Suprapubic skin (tissue), 4 donors: ENCODE measurements around the gene PTPRJ. TPM values are rescaled to one million over a fixed set of nuclear protein-coding genes. Genes with fewer than 3 reads are reported as not detected.
A peak's percentile ranks its signal among the peaks of the same experiment; 100 is the strongest.

Experiments used
- DNase-seq, 2 donors: peaks; one replicate each; pipeline ENCODE4 v3.0.0-alpha.2; 2019; ENCODE audit warnings: low spot score in 2 of 2
- H3K27ac ChIP-seq: fragments of 200-600 bp; sonication (generic); one replicate; pipeline ENCODE4 v1.5.1; 2019
- H3K27me3 ChIP-seq: fragments of 200-600 bp; sonication (generic); one replicate; pipeline ENCODE4 v1.5.1; 2019
- H3K36me3 ChIP-seq: fragments of 200-600 bp; sonication (generic); one replicate; pipeline ENCODE4 v1.5.1; 2019
- H3K4me1 ChIP-seq: fragments of 200-600 bp; sonication (generic); one replicate; pipeline ENCODE4 v1.5.1; 2019
- H3K4me3 ChIP-seq: fragments of 200-600 bp; sonication (generic); one replicate; pipeline ENCODE4 v1.5.1; 2019; ENCODE audit warnings: mild to moderate bottlenecking
- H3K9me3 ChIP-seq: fragments of 200-600 bp; sonication (generic); one replicate; pipeline ENCODE4 v1.5.1; 2019
- EP300 ChIP-seq: sonication (generic); formaldehyde crosslinking; IDR thresholded peaks from one replicate; pipeline ENCODE4 v1.6.1; 2017; ENCODE audit warnings: antibody characterized with exemption
- POLR2A ChIP-seq, 2 donors: fragments of 450-650 bp; IDR thresholded peaks; one replicate each; pipeline ENCODE4 v1.6.1; 2017; ENCODE audit warnings: antibody characterized with exemption in 2 of 2, mild to moderate bottlenecking in 2 of 2, moderate library complexity in 2 of 2
- POLR2AphosphoS5 ChIP-seq, 3 donors: sonication (generic); formaldehyde crosslinking; IDR thresholded peaks; one replicate each; pipeline ENCODE4 v1.6.1; 2017; ENCODE audit warnings: antibody characterized with exemption in 3 of 3
- WGBS: methylation state at CpG from one replicate; pipeline ENCODE4 v1.1.5; 2018; 5-methylcytosine and 5-hydroxymethylcytosine counted together
- total RNA-seq, 4 donors: library from RNA; depleted of rRNA; stranded (reverse); fragments of >200 nt; gene quantifications; one replicate each; pipeline ENCODE4 v1.1.0, GENCODE V29; 2016
- TF ChIP-seq, protein P1 (sequence below), 2 donors: fragments of 200-600 bp in 1 of 2; fragments of 450-650 bp in 1 of 2; sonication (generic) in 1 of 2; IDR thresholded peaks; one replicate each; pipeline ENCODE4 v1.5.1; 2016 to 2019; ENCODE audit warnings: antibody characterized with exemption in 2 of 2, mild to moderate bottlenecking in 1 of 2, moderate library complexity in 1 of 2

Gene PTPRJ
- total RNA-seq, 4 donors from 2014 or later: 4.0 to 15.5 (median 13.1) TPM

DNA sequence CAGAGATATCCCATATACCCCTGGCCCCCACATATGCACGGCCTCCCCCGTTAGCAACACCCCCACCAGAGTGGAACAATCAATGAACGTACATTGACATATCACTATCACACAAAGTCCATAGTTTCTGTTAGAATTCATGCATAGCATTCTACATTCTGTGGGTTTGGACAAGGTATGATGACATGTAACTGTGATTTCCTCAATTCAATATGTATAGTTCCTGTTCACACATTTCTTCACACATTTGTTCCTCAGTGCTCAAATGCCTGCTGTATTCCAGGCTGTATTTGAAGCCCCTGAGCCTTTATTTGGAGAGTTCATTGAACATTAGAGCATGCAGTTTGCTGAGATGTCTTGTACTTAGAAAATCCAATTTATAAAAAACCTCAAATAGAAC lies 69.9 kb downstream of the PTPRJ start:
- H3K9me3 ChIP-seq: no peaks in the 10 kb centered on the region
- TF ChIP-seq, protein P1, sequence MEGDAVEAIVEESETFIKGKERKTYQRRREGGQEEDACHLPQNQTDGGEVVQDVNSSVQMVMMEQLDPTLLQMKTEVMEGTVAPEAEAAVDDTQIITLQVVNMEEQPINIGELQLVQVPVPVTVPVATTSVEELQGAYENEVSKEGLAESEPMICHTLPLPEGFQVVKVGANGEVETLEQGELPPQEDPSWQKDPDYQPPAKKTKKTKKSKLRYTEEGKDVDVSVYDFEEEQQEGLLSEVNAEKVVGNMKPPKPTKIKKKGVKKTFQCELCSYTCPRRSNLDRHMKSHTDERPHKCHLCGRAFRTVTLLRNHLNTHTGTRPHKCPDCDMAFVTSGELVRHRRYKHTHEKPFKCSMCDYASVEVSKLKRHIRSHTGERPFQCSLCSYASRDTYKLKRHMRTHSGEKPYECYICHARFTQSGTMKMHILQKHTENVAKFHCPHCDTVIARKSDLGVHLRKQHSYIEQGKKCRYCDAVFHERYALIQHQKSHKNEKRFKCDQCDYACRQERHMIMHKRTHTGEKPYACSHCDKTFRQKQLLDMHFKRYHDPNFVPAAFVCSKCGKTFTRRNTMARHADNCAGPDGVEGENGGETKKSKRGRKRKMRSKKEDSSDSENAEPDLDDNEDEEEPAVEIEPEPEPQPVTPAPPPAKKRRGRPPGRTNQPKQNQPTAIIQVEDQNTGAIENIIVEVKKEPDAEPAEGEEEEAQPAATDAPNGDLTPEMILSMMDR (IDR thresholded peaks at IDR 0.05): no peak
- TF ChIP-seq POLR2AphosphoS5 (IDR thresholded peaks at IDR 0.05) (no peak), EP300 (no peak), POLR2A (IDR thresholded peaks at IDR 0.05) (no peak)
- H3K27ac ChIP-seq: peak overlapping the region; percentile 54
- peaks cover 32% of the 10 kb centered on the region for H3K4me1 ChIP-seq
- no peak overlapping the region for H3K4me3 ChIP-seq
- 49% methylated on average over 3 of the region's 3 CpGs for WGBS
- DNase-seq: no peak
- H3K36me3 ChIP-seq: no peaks in the 10 kb centered on the region
- no peaks in the 10 kb centered on the region for H3K27me3 ChIP-seq

DNA sequence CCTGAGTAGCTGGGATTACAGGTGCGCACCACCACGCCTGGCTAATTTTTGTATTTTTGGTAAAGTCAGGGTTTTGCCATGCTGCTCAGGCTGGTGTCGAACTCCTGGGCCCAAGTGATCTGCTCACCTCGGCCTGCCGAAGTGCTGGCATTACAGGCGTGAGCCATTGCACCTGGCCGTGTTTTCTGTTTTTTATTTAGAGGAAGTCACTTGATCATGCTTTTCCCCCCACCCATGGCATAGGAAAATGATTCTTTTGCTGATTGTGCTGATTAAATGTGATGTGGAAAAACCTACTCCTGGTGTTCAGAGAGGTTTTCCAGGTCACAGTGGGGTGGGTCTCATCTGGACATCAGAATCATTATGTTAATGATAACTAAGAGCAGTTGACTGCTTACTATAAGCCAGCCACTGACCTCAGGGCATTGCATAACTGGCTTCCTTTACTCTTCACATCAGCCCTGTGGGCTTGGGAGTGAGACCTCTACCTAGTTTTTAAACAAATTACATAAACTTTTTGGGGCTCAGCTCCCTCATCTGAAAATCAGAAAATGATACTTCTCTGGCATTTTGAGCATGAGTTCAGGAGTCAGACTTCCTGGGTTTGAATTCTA lies 71.0 kb downstream of the PTPRJ start:
- peaks cover 36% of the 10 kb centered on the region for H3K4me1 ChIP-seq
- H3K27ac ChIP-seq: no peak overlapping the region
- no peaks in the 10 kb centered on the region for H3K9me3 ChIP-seq
- no peaks in the 10 kb centered on the region for H3K27me3 ChIP-seq
- H3K36me3 ChIP-seq: no peaks in the 10 kb centered on the region
- TF ChIP-seq POLR2AphosphoS5 (IDR thresholded peaks at IDR 0.05): no peak
- TF ChIP-seq, protein P1 (IDR thresholded peaks at IDR 0.05): no peak
- TF ChIP-seq POLR2A (IDR thresholded peaks at IDR 0.05): no peak
- no peak for TF ChIP-seq EP300
- no peak for DNase-seq
- WGBS: 93% methylated on average over 7 of the region's 7 CpGs
- H3K4me3 ChIP-seq: no peak overlapping the region

DNA sequence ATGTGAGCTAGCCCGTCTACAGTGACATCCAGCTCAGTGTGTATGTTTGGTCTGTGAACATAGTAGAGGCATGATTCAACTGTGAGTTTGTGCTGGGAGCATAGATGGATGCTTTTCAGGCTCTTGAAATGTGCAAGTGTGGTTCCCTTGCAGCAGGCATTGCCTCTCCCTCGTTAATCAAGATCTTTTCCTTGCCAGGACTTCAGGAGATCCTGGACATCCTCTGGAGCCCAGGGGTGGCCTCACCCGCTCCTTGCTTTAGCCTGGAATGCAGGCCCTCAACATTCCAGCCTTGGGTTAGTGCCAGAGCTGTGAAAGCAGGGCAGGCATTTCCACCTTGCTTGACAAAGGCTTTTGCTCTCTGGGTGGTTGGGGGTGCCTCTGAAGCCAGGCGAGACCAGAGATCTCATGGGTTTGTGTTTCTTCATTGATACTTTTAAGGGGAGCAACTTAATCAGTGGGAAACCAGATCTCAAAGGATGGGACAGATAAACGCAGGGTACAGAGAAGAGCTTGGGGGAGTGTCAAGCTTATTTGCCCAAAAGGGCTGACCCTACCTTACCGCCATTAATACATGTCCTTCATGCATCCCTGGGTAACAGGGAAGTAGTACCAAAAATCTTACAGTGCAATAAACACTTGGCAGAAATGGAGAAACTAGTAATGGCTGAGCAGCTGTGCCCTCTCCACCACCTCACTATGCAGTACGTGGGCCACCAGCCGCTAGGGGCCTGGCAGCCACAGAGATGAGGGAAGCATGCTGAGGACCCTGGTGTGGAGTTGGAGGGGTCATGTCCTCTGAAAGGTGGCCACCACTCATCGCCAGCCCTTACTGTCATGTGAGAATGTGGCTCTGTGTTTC lies 72.1 kb downstream of the PTPRJ start:
- Histone ChIP-seq H3K27ac (no peak overlapping the region), H3K27me3 (no peaks in the 10 kb centered on the region), H3K9me3 (no peaks in the 10 kb centered on the region), H3K4me1 (peaks cover 36% of the 10 kb centered on the region), H3K36me3 (no peaks in the 10 kb centered on the region), H3K4me3 (no peak overlapping the region)
- TF ChIP-seq, protein P1 (IDR thresholded peaks at IDR 0.05): no peak
- TF ChIP-seq POLR2AphosphoS5 (IDR thresholded peaks at IDR 0.05): no peak
- no peak for TF ChIP-seq POLR2A (IDR thresholded peaks at IDR 0.05)
- no peak for TF ChIP-seq EP300
- no peak for DNase-seq
- WGBS: 75% methylated on average over 9 of the region's 9 CpGs

DNA sequence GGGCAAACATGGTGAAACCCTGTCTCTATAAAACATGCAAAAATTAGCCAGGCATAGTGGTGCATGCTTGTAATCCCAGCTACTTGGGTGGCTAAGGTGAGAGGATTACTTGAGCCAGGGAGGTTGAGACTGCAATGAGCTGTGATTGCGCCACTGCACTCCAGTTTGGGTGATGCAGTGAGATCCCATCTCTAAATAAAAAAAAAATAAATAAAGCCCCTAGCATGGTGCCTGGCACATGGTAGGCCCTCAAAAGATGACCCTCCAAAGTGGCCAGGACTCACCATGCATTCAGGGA lies 74.6 kb downstream of the PTPRJ start:
- WGBS: 95% methylated on average over 1 of the region's 1 CpG
- peaks cover 27% of the 10 kb centered on the region for H3K4me1 ChIP-seq
- no peaks in the 10 kb centered on the region for H3K9me3 ChIP-seq
- peak overlapping the region; percentile 30 for H3K27ac ChIP-seq
- DNase-seq: no peak
- TF ChIP-seq, protein P1 (IDR thresholded peaks at IDR 0.05): no peak
- no peak for TF ChIP-seq EP300
- TF ChIP-seq POLR2A (IDR thresholded peaks at IDR 0.05): no peak
- TF ChIP-seq POLR2AphosphoS5 (IDR thresholded peaks at IDR 0.05): no peak
- H3K27me3 ChIP-seq: no peaks in the 10 kb centered on the region
- no peaks in the 10 kb centered on the region for H3K36me3 ChIP-seq
- no peak overlapping the region for H3K4me3 ChIP-seq
